ENCODE results near the gene MYO9A.
"Not testable (repeated sequence)": the region's sequence is repeated elsewhere in the genome, so short reads cannot be mapped to it uniquely, and the experiment has no call there.

MYO9A gene

DNA sequence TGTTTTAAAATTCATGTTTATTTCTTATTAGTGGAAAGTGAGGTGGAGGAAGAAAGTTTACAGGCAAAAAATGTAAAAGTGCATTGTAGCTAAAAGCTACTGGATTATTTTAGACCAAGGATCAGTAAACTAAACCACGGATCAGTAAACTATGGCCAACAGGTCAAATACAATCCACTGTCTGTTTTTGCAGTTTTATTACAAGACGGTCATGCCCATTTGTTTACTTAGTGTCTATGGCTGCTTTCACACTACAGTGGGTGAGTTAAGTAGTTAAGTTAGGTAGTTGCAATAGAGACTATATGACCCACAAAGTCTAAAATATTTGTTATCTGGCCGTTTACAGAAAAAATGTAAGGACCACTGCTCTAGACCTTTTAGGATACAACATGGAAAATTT is 225.6 kb downstream of the MYO9A start:
- DNase-seq (ENCODE audit: insufficient read length) (no peak), FAIRE-seq (no peak)
- TF ChIP-seq POLR2A (IDR thresholded peaks at IDR 0.05; ENCODE audit: low read depth, low read length) (no peak), POLR2AphosphoS5 (IDR thresholded peaks at IDR 0.05; ENCODE audit: low read depth, low read length) (no peak), TAF1 (IDR thresholded peaks at IDR 0.05; ENCODE audit: borderline replicate concordance, low read depth, low read length) (no peak)

DNA sequence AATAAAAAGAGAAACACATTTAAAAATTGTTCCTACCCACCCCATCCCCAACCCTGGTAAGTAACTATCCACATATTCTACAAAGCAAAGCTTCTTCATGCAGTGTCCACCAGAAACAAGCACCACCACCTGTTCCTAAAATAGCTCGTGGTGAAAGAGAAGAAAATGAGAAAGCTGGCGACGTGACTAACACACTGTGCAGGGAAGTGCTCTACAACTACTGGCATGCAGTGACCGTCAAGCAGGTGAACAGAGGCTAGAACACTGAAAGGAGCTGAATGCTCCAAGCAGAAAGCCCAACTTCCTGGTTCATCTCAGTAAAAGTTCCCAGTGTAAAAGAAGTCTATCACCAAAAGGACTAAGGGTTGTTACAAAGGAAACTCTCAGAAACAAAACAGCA is 226.9 kb downstream of the MYO9A start:
- DNase-seq (ENCODE audit: insufficient read length) (no peak), FAIRE-seq (peak; percentile 87)
- no peak for TF ChIP-seq POLR2A (IDR thresholded peaks at IDR 0.05; ENCODE audit: low read depth, low read length)
- no peak for TF ChIP-seq POLR2AphosphoS5 (IDR thresholded peaks at IDR 0.05; ENCODE audit: low read depth, low read length)
- TF ChIP-seq TAF1 (IDR thresholded peaks at IDR 0.05; ENCODE audit: borderline replicate concordance, low read depth, low read length): no peak

DNA sequence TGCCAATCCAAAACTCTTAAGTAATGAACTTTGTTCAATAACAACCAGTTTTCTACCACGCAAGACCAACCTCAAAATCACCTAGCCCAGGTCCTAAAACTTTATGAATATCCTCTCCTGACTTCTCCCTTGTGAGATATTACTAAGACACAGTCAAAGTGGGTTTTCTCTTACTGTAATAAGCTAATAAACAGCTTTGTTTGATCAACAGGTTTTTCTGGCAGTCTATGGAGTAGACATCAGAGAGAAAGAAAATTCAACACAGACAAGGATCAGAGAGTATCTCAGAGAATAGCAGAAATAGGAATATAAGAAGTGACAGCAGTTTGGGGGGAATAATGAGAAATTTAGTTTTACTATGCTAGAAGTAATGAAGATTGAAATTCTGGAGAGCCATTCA is 228.0 kb downstream of the MYO9A start:
- TF ChIP-seq TAF1 (IDR thresholded peaks at IDR 0.05; ENCODE audit: borderline replicate concordance, low read depth, low read length): no peak
- TF ChIP-seq POLR2A (IDR thresholded peaks at IDR 0.05; ENCODE audit: low read depth, low read length): no peak
- no peak for TF ChIP-seq POLR2AphosphoS5 (IDR thresholded peaks at IDR 0.05; ENCODE audit: low read depth, low read length)
- DNase-seq (ENCODE audit: insufficient read length) (no peak), FAIRE-seq (no peak)

DNA sequence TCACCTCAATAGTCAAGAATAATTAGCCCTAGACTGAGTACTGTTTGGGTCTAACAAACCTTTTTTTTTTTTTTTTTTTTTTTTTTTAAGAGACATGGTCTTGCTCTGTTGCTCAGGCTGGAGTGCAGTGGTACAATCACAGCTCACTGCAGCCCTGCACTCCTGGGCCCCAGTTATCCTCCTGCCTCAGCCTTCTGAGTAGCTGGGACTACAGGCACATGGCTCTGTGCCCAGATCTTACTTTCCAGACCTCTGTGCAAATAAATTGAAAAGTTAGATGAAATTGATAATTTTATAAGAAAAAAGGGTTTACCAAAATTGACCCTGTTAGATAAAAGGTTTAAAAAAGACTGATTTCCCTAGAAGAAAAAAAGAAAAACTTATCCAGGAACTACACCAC is 228.6 kb downstream of the MYO9A start:
- no peak for TF ChIP-seq POLR2AphosphoS5 (IDR thresholded peaks at IDR 0.05; ENCODE audit: low read depth, low read length)
- TF ChIP-seq TAF1 (IDR thresholded peaks at IDR 0.05; ENCODE audit: borderline replicate concordance, low read depth, low read length): no peak
- no peak for TF ChIP-seq POLR2A (IDR thresholded peaks at IDR 0.05; ENCODE audit: low read depth, low read length)
- FAIRE-seq (peak; percentile 27), DNase-seq (ENCODE audit: insufficient read length) (no peak)

DNA sequence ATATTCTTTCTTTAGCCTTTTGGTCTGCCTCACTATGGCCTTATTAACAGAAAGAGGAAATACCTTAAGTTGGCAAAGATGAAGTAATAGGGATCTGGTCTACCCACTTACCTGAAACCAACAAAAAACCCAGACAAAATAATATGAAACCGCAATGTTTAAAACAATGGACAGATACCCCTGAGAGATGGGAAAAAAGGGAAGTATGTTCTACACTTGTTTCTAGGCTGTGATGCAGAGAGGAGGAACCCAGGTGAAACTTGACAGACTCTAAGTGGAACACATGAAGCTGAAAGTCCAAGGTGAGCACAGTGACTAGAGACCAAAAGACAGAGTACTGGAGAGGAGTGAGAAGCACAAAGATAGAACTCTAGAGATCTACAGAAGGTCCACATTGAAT is 229.2 kb downstream of the MYO9A start:
- TF ChIP-seq POLR2A (IDR thresholded peaks at IDR 0.05; ENCODE audit: low read depth, low read length) (no peak), POLR2AphosphoS5 (IDR thresholded peaks at IDR 0.05; ENCODE audit: low read depth, low read length) (no peak), TAF1 (IDR thresholded peaks at IDR 0.05; ENCODE audit: borderline replicate concordance, low read depth, low read length) (no peak)
- peak; percentile 86 for FAIRE-seq
- no peak for DNase-seq (ENCODE audit: insufficient read length)

DNA sequence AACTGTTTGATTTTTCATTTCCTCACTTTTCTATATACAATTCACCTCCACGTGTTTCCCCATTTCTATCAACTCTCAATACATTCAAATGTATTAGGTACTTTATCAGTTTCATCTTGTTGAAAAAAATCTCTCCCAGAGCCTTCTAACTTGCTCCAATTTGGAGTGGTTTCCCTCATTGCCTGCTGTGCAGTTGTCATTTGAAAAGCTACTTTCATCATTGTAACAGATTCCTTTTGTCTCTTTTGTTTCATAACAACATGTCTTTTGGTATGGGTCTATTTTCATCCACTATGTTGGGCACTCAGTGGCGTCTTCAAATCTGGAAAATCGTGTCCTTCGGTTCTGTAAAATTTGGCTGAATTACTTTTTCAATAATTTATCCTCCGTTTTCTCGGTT is 232.6 kb downstream of the MYO9A start:
- TF ChIP-seq POLR2A (IDR thresholded peaks at IDR 0.05; ENCODE audit: low read depth, low read length) (no peak), TAF1 (IDR thresholded peaks at IDR 0.05; ENCODE audit: borderline replicate concordance, low read depth, low read length) (no peak), POLR2AphosphoS5 (IDR thresholded peaks at IDR 0.05; ENCODE audit: low read depth, low read length) (no peak)
- FAIRE-seq (peak; percentile 70), DNase-seq (ENCODE audit: insufficient read length) (no peak)

DNA sequence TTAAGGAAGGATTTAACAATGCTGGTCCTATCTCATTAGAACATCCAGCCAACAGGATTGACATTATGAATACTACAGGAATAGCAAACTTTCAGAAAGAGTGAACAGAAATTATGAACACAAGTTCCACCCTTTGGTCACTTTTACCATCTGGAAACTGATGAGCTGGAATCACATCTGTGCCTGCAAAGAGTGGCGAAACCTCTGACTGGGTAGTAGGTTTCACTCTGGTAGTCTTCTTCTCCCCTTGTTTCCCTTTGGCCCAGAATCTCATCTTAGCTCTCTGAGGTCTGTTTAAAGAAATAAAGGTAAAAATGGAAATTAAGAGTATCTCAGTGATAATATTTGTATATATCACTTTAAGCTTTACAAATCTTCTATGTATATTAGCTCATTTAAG is 234.5 kb downstream of the MYO9A start:
- DNase-seq (ENCODE audit: insufficient read length): no peak

DNA sequence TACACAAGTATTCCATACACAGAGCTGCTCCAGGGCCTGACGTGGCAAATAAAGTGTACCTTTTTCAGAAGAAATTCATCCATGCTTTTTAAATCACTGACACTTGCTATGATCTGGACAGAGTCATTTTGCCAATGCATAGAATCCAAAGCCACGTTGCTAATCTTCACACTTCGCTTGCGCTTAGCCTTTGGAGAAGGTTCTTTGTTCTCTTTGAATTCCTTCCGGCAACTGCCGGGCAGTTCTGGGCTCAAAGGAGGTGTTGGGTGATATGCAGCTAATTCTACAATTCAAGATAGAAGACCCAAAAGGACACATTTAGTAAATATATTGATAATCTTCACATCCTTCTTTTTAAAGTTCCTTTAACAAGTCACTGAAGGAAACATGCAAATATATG is 237.7 kb downstream of the MYO9A start:
- FAIRE-seq (no peak), DNase-seq (ENCODE audit: insufficient read length) (no peak)
- TF ChIP-seq TAF1 (IDR thresholded peaks at IDR 0.05; ENCODE audit: borderline replicate concordance, low read depth, low read length) (no peak), POLR2AphosphoS5 (IDR thresholded peaks at IDR 0.05; ENCODE audit: low read depth, low read length) (no peak), POLR2A (IDR thresholded peaks at IDR 0.05; ENCODE audit: low read depth, low read length) (no peak)

More for the DNA sequence above, 234.5 kb downstream of the MYO9A start:
- no peak for TF ChIP-seq POLR2A (IDR thresholded peaks at IDR 0.05; ENCODE audit: low read depth, low read length)
- TF ChIP-seq TAF1 (IDR thresholded peaks at IDR 0.05; ENCODE audit: borderline replicate concordance, low read depth, low read length): no peak
- TF ChIP-seq POLR2AphosphoS5 (IDR thresholded peaks at IDR 0.05; ENCODE audit: low read depth, low read length): no peak
- peak; percentile 63 for FAIRE-seq

DNA sequence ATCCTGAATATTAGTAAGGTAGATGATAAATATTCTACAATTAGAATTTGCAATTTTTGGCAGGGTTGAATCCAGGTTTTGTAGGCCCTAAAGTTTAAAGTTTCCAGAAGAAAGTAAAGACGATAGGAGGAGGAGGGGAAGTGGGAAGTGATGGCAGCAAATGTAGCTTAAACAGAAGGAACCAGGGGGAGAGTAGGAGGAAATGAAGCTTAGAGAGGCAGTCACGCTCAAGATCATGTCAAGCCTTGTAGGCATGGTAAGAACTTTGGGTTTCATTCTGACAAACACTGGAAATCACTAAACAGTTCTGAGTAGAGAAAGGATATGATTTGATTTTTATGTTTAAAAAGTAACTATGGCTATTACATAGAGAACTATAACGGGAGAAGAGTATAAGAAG is 243.7 kb downstream of the MYO9A start:
- TF ChIP-seq POLR2A (IDR thresholded peaks at IDR 0.05; ENCODE audit: low read depth, low read length) (no peak), POLR2AphosphoS5 (IDR thresholded peaks at IDR 0.05; ENCODE audit: low read depth, low read length) (no peak), TAF1 (IDR thresholded peaks at IDR 0.05; ENCODE audit: borderline replicate concordance, low read depth, low read length) (no peak)
- FAIRE-seq: peak; percentile 57
- peak; percentile 5 for DNase-seq (ENCODE audit: insufficient read length)

DNA sequence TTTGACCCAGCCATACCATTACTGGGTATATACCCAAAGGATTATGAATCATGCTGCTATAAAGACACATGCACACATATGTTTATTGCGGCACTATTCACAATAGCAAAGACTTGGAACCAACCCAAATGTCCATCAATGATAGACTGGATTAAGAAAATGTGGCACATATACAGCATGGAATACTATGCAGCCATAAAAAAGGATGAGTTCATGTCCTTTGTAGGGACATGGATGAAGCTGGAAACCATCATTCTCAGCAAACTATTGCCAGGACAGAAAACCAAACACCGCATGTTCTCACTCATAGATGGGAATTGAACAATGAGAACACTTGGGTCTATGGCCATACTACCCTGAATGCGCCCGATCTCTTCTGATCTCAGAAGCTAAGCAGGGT is 259.7 kb downstream of the MYO9A start:
- not testable (repeated sequence) for DNase-seq (ENCODE audit: insufficient read length); FAIRE-seq

DNA sequence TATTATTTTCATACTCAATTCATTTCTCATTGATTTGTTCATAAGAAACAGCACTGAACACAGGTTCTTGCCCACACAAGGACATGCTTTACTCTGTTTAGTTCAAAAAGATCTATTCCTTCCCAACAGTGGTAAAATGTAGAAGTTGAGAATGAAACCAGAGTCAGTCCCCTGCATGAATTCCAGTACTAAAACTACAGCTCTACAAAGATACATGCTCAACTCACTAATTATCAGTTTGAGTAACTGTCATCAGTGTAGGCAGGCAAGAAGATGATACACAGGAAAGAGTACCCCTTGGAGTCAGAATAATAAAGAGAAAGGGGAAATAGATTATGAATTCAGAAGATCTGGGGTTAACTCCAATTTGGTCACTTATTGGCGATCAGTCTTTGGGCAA is 264.4 kb downstream of the MYO9A start:
- TF ChIP-seq POLR2A (IDR thresholded peaks at IDR 0.05; ENCODE audit: low read depth, low read length): no peak
- TF ChIP-seq TAF1 (IDR thresholded peaks at IDR 0.05; ENCODE audit: borderline replicate concordance, low read depth, low read length): no peak
- TF ChIP-seq POLR2AphosphoS5 (IDR thresholded peaks at IDR 0.05; ENCODE audit: low read depth, low read length): no peak
- DNase-seq (ENCODE audit: insufficient read length) (no peak), FAIRE-seq (peak; percentile 33)

DNA sequence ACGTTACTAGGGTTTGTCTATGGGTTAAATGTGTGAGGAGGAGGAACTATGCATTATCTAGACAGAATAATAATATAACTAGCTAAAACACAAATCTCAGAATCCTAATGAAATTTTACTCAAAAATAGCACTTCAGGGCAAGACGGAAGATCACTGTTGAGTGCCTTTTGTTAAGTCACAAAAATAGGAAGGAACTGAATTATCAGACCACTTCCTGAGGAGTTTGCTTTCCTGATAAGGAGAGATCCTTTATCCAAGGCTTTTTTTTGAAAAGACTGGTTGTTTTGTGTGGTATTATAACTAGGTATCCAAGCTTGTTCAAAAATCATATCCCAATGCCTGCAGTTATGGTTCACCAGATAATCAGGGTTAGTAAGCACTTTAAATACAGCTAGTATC is 273.0 kb downstream of the MYO9A start:
- DNase-seq (ENCODE audit: insufficient read length): no peak
- FAIRE-seq: no peak
- no peak for TF ChIP-seq TAF1 (IDR thresholded peaks at IDR 0.05; ENCODE audit: borderline replicate concordance, low read depth, low read length)

DNA sequence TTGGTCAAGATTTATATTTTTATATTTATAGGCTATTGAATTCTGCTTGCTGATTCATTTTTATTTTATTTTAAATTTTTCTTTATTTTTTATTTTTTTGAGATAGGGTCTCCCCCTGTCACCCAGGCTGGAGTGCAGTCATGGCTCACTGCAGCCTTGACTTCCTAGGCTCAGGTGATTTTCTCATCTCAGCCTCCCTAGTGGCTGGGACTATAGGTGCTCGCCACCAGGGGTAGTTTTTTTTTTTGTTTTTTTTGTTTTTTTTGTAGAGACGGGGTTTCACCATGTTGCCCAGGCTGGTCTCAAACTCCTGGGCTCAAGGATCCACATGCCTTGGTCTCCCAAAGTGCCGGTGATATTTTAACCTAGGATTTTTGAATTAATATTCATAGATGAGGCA is 276.4 kb downstream of the MYO9A start:
- DNase-seq (ENCODE audit: insufficient read length) (no peak), FAIRE-seq (no peak)
- no peak for TF ChIP-seq POLR2AphosphoS5 (IDR thresholded peaks at IDR 0.05; ENCODE audit: low read depth, low read length)
- no peak for TF ChIP-seq POLR2A (IDR thresholded peaks at IDR 0.05; ENCODE audit: low read depth, low read length)
- no peak for TF ChIP-seq TAF1 (IDR thresholded peaks at IDR 0.05; ENCODE audit: borderline replicate concordance, low read depth, low read length)

Data from GM12892 (cell line).